GM21515 (cell line): ENCODE data around the gene ARHGEF11.
"Not testable (repeated sequence)": the region's sequence is repeated elsewhere in the genome, so short reads cannot be mapped to it uniquely, and the experiment has no call there.

Source experiments
- ATAC-seq: cut with Tn5 transposase; IDR thresholded peaks from one replicate; pipeline ENCODE4 v1.9.1; 2021; ENCODE audit not compliant: unreplicated experiment

ARHGEF11 gene, protein sequence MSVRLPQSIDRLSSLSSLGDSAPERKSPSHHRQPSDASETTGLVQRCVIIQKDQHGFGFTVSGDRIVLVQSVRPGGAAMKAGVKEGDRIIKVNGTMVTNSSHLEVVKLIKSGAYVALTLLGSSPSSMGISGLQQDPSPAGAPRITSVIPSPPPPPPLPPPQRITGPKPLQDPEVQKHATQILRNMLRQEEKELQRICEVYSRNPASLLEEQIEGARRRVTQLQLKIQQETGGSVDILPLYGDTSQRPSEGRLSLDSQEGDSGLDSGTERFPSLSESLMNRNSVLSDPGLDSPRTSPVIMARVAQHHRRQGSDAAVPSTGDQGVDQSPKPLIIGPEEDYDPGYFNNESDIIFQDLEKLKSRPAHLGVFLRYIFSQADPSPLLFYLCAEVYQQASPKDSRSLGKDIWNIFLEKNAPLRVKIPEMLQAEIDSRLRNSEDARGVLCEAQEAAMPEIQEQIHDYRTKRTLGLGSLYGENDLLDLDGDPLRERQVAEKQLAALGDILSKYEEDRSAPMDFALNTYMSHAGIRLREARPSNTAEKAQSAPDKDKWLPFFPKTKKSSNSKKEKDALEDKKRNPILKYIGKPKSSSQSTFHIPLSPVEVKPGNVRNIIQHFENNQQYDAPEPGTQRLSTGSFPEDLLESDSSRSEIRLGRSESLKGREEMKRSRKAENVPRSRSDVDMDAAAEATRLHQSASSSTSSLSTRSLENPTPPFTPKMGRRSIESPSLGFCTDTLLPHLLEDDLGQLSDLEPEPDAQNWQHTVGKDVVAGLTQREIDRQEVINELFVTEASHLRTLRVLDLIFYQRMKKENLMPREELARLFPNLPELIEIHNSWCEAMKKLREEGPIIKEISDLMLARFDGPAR (N-terminal part only)

GRCh38 chr1:157045250-157046218 lies at the start of gene ARHGEF11:
ARHGEF11 (minus strand) TSS chr1:157045742; CDS start chr1:157044330, 1,412 bp downstream.
- peak; percentile 65 for ATAC-seq

GRCh38 chr1:157095091-157095490 lies 49.5 kb upstream of the ARHGEF11 start:
- no peak for ATAC-seq

GRCh38 chr1:157092831-157093230 lies 47.3 kb upstream of the ARHGEF11 start:
- no peak for ATAC-seq

DNA sequence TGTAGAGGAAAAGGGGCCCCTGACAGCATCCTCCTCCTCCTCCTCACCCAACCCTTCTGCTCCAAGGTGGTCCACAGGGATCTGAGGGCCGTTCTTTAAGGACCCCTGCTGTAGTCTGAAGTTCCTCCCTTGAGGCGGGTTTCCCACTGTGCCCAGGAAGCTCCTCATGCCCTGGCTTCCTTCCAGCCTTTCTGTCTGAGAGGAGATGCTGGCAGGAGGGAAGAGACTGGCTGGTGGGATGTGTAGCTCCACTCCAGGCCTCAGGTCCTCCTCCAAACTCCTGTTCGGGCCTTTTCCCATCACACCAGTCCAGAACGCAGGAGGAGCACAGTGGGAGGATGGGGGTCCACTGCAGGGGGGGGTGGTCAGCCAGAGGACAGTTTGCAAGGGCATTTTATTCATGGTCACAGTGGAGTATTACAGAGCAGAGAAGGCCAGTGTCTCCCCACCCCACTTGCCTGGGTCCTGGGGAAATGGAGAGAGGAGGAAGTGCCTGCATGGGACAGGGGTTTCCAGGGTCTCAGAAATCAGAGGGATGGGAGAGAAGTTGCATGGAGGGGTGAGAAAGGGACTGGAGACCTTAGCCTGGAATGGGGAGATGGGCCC lies 46.2 kb upstream of the ARHGEF11 start:
- no peak for ATAC-seq

DNA sequence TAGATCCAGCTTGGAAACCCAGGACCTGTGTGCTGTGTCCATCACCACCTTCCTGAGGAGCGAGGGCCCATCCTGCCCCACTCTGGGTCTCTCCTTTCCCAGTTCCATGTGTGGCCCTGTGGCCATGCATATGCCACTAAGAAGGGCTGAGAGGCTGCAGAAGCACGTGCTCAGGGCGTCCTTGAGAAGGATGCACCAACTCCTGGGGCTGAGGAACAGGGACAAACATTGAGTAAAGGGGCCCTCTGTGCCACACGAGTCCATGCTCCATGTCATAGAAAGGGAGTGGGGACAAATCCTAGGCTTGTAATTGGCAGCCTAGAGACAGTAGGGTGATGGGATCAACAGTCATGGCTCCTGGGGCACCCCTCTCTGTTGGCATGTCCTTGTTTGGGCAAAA lies 45.6 kb upstream of the ARHGEF11 start:
- ATAC-seq = no peak

DNA sequence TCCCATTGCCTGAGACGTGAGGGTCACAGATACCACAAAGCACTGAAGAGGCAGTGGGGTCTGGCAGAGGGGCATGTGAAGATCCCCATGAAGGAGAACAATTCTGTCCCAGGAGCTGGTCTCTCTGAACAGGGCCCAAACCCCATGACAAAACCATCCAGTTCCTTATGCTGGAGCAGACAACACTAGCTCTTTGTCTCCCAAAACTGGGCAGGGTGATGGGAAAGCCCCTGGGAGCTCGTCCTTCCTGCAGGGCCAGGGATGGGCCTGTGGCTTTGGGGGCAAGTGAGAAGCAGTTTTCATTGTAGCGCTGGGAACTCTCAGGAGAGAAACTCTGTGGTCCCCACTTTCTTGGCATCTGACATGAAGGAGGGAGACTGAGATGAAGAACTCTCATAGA lies 45.2 kb upstream of the ARHGEF11 start:
- ATAC-seq = no peak

DNA sequence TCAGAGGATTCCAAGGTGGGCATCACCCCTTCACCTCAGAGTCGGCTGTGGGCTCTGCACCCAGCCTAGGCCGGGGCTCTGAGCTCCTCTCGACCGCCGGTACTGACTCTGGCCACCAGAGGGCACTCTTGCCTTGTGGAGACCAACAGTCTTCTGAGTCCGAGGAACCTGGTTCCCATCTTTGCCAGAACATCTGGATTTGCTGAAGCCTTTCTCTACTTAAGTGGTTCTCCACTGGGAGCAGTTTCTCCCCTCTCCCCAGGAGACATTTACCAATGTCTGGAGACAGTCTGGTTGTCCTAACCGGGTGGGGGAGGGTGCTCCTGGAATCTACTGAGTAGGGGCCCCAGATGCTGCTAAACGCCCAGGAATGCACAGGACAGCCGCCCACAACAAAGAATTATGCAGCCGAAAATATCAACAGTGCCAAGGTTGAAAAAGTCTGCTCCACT lies 44.7 kb upstream of the ARHGEF11 start:
- ATAC-seq = no peak

DNA sequence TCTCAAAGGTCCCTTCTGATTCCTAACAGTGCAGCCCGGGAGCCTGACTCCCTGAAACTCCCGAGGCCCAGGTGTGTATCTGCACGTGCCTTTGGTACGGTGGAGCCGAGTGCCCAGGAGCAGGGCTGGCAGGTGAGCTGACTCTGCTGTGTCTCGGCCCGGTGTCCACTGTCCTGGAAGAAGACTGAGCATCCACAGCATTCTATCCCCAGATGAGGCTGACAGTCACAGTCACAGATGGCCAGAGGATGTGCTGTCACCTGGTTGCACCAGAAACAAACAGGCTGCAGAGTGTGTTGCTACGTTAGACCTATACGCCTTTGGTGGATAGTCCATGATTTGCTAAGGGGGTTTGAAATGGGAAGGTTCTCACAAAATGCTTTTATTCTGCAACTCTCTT lies 44.2 kb upstream of the ARHGEF11 start:
- no peak for ATAC-seq

DNA sequence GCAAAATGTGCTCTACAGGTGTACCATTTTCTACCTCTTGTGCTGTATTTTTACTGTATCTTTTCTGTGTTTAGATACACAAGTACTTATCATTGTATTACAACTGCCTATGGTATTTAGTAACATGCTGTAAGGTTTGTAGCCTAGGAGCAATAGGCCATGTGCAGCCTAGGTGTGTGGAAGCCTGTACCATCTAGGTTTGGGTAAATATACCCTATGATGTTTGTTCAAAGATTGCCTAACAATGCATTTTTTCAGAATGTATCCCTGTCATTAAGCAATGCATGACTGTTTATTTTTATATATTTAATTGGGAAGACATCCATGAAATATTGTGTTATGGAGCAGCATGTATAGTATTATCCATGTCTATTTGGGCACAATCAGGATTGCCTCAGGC lies 43.1 kb upstream of the ARHGEF11 start:
- ATAC-seq = no peak

GRCh38 chr1:157087030-157087429 lies 41.5 kb upstream of the ARHGEF11 start:
- no peak for ATAC-seq

DNA sequence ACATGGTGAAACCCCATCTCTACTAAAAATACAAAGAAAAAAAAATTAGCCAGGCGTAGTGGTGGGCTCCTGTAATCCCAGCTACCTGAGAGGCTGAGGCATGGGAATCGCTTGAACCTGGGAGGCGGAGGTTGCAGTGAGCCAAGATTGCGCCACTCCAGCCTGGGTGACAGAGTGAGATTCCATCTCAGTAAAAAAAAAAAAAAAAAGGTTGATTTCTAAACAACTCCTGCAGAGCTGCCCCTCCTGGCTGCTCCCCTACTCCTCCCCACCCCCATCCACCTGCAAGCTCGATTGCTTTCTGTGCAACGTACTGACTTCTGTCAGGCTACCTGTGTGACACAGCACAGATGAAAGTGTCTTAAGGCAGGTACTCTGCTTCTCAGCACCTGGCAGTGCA lies 40.8 kb upstream of the ARHGEF11 start:
- no peak for ATAC-seq

DNA sequence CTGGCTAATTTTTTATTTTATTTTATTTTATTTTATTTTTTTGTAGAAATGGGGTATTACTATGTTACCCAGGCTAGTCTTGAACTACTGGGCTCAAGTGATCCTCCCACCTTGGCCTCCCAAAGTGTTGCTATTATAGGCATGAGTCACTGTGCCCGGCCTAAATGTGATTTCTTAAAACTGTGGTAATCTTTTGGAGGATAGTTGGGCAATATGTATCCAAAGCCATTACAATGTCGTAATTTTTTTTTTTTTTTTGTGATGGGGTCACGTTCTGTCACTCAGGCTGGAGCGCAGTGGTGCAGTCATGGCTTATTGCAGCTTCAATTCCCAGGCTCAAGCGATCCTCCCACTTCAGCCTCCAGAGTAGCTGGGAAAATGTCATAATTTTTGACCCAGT lies 39.9 kb upstream of the ARHGEF11 start:
- no peak for ATAC-seq

GRCh38 chr1:157084720-157085119 lies 39.2 kb upstream of the ARHGEF11 start:
- no peak for ATAC-seq

DNA sequence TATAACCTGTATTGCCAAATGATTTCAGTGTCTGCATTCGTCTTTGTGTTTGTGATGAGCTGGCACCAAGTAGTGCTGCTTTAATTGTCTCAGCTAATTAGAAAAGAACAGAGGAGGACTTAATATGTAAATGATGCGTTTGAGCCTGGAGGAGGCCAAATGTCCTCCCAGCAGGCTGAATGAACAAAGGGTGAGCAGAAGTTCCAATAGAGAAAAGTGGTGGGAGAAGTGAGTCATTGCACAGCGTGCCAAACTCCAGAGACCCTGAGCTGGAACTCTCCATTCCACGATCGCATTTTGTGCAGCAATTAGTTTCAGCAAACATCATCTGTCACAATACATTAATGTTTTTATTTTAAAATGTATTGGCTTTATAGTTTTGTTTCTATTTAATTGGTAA lies 36.2 kb upstream of the ARHGEF11 start:
- ATAC-seq = no peak

GRCh38 chr1:157080714-157081113 lies 35.2 kb upstream of the ARHGEF11 start:
- ATAC-seq = no peak

- ATAC-seq = no peak
Measured at GRCh38 chr1:157077394-157077793, 31.9 kb upstream of the ARHGEF11 start.

GRCh38 chr1:157073944-157074685 lies 28.6 kb upstream of the ARHGEF11 start:
- no peak for ATAC-seq

- no peak for ATAC-seq
Measured at GRCh38 chr1:157069601-157070000, 24.1 kb upstream of the ARHGEF11 start.

GRCh38 chr1:157059241-157059640 lies 13.7 kb upstream of the ARHGEF11 start:
- not testable (repeated sequence) for ATAC-seq

DNA sequence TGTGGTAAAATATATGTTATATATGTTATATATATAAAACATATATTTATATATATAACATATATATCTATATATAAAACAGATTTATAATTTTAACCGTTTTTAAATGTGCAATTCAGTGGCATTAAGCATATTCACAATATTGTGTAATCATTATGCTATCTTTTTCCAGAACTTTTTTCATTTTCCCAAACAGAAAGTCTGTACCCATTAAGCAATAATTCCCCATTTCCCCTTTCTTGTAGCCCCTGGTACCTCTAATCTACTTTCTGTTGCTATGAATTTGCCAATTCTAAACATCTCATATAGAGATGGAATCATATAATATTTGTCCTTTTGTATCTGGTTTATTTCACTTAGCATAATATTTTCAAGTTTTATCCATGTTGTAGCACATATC lies 10.7 kb upstream of the ARHGEF11 start:
- ATAC-seq = no peak
